GM19467 (cell line): ENCODE results near the gene ACSM3.
"Not testable (repeated sequence)": the region's sequence is repeated elsewhere in the genome, so short reads cannot be mapped to it uniquely, and the experiment has no call there.

Experiments used
- ATAC-seq: cut with Tn5 transposase; IDR thresholded peaks from one replicate; pipeline ENCODE4 v1.9.1; 2021; ENCODE audit warnings: mild to moderate bottlenecking, moderate library complexity; ENCODE audit not compliant: unreplicated experiment

Gene ACSM3

DNA sequence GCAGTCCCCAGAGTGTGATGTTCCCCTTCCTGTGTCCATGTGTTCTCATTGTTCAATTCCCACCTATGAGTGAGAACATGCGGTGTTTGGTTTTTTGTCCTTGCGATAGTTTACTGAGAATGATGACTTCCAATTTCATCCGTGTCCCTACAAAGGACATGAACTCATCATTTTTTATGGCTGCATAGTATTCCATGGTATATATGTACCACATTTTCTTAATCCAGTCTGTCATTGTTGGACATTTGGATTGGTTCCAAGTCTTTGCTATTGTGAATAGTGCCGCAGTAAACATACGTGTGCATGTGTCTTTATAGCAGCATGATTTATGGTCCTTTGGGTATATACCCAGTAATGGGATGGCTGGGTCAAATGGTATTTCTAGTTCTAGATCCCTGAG lies 8.0 kb upstream of the ACSM3 start:
- not testable (repeated sequence) for ATAC-seq

DNA sequence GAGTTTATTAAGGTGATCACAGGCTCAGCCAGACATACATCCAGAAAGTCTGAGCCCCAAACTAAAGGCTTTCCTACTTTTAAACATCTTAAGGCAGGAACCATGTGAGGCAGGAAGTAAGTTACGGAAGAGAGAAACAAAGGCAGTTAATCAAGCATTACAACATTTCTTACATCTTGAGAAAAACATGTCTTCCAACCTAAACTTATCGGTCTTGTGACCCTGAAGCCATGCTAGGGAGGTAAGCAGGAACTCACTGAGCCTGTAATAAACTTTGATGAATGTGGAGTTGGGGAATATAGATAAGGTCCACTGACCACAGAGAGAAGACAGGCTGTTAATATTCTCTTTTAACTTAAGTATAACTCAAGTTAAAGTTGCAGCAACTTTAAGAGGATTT lies 3.5 kb upstream of the ACSM3 start:
- ATAC-seq = no peak

DNA sequence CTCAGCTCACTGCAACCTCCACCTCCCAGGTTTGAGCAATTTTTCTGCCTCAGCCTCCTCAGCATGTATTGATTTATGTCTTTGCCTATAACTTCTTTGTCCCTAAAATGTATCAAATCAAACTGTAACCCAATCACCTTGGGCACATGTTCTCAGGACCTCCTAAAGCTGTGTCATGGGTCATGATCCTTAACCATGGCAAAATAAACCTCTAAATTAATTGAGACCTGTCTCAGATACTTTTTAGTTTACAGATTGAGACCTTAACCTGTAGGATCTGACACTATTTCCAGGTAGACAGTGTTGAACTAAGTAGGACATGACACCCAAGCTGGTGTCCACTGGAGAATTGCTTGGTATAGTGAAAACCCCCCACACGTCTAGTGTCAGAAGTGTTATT lies 2.6 kb upstream of the ACSM3 start:
- ATAC-seq = no peak

DNA sequence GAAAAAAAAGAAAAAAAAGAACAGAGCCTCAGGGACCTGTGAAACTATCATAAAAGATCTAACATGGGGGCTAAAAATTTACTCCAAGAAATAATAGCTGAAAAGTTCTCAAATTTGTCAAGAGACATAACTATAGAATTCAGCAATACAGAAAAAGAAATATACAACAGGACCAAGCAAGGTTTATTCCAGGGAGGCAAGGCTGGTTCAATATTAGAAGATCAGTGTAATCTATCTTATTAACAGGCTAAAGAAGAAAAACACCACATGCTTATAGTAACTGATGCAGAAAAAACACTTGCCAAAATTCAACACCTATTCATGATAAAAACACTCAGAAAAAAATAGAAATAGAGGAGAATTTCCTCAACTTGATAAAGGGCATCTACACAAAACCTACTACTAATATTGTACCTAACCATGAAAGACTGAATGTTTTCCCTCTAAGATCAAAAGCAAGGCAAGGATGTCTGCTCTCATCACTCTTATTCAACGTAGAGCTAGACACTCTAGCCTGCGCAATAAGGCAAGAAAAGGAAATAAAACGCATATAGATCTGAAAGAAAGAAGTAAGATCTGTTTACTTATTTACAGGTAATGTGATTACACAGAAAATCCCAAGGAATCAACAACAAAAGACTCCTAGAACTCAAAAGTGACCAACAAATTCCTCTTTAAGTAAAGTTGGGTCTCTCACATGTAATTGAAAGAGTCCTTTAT lies 1.2 kb upstream of the ACSM3 start:
- ATAC-seq = no peak

DNA sequence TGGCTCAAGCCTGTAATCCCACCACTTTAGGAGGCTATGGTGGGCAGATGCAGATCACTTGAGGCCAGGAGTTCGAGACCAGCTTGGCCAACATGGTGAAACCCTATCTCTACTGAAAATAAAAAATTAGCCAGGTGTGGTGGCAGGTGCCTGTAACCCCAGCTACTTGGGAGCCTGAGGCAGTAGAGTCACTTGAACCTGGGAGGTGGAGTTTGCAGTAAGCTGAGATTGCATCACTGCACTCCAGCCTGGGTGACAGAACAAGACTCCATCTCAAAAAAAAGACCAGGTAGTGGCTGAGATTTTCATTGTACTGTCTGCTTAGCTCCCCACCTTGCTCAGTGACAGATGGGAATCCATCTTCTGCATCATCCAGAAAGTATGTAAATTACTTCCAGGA lies 634 bp downstream of the ACSM3 start:
- not testable (repeated sequence) for ATAC-seq

DNA sequence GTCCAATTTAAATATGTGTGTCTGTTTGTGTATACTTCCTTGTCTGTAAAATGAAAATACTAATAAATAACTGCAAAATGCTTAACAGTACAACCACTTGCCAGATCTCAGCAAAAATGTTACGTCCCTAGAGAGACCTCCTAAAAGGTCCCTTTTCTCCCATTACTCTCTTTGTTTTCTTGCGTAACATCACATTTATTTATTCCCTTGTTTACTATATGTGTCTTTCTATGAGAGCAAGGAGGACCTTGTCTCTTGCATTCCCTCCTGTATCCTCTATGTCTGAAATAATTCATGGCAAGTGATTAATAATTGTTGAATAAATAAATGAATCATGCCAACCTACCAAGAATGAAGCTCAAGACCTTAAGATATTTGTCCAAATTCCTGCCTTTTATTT lies 1.9 kb downstream of the ACSM3 start:
- no peak for ATAC-seq

DNA sequence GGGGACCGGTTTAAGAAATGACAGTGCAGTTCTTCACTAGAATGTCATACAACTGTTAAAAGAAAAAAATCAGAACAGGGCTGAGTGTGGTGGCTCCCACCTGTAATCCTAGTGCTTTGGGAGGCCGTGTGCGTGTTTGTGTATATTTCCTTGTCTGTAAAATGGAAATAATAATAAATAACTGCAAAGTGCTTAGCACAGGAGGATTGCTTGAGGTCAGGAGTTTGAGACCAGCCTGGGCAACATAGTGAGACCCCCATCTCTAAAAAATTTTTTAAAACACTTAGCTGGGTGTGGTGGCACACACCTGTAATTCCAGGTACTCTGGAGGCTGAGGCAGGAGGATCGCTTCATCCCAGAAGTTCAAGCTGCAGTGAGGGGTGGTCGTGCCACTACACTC lies 2.5 kb downstream of the ACSM3 start:
- ATAC-seq = no peak

DNA sequence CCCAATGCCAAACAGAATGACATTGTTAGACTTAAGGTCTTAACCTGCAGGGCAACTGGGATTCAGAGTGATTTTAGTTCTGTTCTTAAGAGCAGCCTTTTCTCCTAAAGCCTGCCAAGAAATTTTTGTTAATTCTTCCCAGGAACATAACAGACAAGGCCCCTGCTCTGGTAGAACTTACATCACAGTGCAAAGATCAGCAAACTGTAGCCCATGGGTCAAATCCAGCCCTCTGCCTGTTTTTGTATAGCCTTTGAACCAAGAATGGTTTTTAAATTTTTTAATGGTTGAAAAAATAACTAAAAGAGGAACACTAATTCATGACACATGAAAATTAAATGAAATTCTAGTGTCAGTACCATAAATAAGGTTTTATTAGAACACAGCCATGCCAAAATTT lies 3.8 kb downstream of the ACSM3 start:
- no peak for ATAC-seq

DNA sequence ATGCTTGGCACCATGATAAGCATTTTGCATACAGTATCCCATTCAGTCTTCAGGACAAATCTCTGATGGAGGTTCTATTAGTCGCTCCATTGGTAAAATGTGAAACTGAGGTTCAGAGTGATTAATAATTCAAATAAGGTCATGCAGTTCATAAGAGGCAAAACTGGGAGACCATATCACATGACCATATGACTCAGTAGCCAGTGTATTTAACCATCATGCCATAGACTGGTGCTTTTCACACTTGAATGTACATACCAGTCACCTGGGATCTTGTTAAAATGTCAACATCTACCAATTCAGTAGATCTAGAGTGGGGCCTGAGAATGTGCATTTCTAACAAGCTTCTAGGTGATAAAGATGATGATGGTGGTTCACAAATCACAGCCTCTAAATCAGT lies 4.3 kb downstream of the ACSM3 start:
- no peak for ATAC-seq

DNA sequence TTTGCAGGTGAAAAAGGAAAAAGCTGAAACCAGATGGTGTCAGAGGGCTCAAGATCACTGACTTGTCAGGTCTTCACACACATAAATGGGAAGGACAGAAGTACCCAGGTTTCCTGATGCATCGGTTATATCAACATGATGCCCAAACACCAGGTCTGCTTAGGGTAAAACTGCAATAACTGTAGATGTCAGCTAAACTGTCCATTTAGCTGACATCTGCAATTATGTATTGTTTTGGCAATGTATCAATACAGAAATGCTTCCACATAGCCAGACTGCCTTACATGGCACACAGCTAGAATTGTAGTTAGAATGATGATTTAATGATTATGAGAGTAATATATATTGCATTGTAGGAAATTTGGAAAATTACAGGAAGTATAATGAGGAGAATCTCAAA lies 5.0 kb downstream of the ACSM3 start:
- ATAC-seq = no peak

DNA sequence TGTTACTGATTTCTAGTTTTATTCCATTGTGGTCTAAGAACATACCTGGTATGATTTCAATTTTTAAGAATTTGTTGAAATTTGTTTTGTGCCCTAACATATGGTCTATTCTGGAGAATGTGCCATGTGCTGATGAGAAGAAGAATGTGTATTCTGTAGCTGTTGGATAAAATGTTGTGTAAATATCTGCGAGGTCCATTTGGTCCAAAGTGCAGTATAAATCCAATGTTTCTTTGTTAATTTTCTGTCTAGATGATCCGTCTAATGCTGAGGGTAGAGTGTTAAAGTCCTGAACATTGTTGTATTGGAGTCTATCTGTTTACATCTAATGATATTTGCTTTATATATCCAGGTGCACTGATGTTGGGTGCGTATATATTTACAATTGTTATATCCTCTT lies 9.9 kb downstream of the ACSM3 start:
- ATAC-seq = no peak

DNA sequence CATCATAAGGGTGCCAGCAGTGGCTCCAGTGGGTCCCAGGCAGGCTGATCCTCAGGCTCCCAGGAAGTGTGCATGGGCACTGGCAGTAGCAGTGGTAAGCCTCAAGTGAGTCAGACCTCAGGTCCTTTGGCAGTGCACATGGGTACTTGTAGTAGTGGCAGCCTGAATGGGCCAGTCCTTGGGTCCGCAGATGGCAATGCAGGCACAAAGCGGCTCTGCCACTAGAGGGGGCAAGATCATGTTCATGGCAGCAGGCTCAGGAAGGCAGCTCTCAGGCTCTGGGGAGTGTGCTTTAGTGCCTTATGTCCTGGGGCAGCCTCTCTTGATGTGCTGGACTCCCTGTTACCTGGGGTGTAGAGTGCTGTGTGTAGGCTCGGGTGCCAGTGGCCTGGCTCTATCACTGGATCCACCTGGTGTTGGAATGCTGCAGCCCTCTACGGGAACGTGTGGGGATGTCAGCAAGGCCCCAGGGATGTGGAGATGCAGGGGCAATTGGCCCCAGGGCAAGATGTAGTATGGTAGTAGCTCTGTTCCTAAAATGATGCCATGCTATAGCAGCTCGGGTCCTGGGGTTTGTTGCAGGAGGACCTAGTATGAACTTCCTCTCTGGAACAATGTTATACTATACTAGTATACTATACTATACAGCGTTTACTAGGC lies 11.0 kb downstream of the ACSM3 start:
- ATAC-seq = no peak

DNA sequence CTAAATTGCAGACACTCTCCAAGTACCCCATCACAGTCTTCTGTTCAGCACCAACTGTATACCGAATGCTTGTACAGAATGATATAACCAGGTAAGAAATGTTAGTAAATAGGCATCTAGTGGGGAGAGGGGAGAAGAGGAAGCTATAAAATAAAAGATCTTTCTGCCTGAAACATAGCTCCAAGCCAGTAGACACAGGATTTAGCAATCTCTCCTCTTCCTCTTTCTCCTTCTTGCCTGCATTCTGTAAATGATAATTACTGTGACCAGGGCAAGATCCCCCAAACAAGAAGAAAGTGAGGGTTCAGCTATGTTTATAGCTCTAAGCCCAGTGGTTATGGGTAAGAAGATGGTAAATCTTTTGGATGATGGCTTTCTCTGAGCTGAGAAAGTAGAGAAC lies 17.9 kb downstream of the ACSM3 start:
- ATAC-seq = no peak

DNA sequence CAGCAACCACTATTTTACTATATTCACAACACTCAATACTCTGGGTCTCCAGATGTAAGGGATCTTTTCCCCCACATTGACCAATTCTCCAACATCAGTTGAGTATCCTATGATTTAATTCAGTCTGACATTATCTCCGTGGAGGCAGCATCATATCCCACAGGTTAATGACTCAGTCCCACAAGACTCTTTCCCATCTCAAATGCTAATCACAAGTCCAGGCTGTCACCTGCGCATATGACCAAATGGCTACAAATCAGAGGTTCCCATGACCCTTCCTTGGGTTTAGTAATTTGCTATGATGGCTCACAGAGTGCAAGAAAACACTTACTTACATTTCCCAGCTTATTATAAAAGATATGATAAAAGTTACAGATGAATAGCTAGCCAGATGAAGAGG lies 18.7 kb downstream of the ACSM3 start:
- ATAC-seq = no peak

DNA sequence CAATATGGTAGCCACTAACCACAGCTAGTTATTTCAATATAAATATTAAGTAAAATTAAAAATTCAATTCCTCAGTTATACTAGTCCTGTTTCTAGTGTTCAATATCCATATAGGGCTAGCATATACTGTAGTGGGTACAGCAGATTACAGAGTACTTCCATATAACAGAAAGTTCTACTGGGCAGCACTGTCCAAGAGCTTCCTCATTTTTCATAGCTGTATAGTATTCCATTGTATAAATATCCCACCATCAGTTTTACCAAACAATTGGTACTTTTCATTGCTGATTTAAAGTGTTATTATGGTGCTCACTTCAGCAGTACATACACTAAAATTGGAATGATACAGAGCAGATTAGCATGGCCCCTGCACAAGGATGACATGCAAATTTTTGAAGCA lies 20.4 kb downstream of the ACSM3 start:
- no peak for ATAC-seq

DNA sequence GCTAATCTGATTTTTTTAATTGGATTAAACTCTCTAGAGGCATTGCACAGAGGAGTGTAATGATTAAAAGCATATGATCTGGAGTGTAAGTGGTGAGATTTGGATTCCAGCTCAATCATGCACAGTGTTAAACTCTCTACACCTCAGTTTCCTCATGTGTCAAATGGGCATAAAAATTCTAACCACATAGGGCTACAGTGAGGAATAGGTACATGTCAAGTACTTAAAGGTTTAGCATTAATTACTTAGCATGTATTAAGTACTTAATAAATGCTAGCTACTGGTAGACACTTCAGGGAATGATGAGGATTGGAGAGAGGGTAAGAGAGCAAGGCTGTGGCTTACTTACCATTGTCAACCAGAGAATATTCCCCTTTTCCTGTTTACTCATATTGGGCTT lies 25.3 kb downstream of the ACSM3 start:
- no peak for ATAC-seq

DNA sequence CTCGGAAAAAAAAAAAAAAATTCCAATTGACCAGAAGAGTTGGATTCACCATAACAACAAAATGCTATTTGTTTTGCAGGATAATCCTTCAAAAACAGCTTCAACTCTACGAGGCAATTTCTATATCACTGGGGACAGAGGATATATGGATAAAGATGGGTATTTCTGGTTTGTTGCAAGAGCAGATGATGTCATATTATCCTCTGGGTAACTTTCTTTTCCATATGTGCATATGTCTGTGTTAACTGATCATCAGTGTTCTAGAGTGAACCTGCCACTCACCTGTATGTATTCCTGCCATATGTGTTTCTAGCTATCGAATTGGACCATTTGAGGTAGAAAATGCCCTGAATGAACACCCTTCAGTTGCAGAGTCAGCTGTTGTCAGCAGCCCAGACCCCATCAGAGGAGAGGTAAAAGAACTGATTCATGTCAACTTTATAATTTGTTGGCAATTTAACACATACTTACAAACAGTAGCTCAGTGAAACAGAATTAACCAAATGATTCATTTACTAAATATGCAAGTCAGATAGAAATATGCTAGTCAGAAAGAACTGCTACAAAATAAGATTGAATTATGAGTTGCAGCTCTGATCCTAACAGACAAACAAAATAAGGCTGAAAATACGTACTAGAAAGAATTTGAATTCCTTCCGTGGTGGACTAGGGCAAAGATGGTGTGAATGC lies 28.3 kb downstream of the ACSM3 start:
- ATAC-seq = no peak

DNA sequence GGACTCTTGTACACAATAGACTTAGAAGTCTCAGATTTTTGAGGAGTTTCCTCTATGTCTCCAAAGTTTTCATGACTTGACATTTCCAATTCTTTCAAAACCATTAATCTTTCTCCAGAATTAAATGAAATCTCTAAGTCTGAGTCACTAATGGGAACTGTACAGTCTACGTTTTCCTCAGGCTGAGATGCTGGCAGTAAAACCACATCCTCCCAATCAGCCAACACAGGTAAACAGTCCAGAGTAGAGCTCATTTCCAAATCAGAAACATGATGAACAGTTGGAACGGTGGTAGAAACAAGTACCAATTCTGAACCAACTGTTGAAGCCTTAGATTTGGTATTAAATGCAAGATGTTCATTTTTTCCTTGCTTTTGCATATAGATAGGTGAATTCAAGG lies 34.5 kb downstream of the ACSM3 start:
- no peak for ATAC-seq

DNA sequence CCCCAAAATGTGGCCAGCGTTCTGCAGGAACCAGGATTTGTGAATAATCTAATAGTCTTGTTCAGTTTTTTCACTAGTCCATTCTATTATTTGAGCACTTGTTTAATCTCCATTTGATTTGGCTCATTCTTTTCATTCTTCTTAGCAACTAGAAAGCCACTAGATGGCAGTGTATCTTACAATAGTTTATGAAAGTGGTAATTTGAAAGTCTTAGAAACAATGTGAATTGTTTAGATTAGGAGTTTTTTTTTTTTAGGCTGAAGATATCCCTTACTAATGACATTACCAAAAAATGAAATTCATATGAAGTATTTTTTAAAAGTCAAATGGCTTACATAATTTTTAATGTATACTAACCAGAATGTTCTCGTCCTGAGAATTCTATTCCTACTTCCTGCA lies 35.8 kb downstream of the ACSM3 start:
- ATAC-seq = no peak

DNA sequence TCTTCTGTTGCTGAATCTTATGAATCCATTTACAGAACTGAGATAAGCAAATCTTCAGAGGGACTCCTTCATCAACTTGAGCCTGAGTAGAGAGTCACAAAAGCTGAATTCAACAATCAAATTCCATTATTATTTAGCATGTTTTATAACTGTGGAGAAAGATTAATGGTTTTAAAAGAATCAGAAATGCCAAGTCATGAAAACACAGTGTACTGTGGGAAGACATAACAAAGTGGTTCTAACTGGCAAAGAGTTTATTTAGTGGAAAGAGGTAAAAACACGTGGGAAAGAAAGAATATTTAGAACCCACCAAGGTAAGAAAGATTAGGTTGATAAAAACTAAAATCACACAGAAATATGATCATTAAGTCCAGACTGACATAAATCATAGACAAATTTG lies 37.5 kb downstream of the ACSM3 start:
- ATAC-seq = no peak

DNA sequence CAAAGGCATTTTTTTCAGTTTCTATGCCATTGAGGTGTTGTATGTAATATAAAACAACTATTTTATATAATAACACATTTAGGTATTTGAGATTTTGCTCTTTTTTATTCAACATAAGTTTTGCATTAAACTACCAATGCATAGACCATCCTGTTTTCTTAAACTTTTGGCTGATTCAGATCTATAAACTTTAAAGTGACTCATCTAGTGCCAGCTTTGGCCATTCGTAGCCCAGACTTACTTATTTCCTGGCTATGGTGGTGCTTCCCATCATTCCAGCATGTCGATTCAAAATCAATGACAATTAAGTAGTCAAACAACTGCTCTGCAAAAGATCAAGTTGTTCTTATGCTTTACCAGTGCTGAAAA lies 39.4 kb downstream of the ACSM3 start:
- no peak for ATAC-seq

DNA sequence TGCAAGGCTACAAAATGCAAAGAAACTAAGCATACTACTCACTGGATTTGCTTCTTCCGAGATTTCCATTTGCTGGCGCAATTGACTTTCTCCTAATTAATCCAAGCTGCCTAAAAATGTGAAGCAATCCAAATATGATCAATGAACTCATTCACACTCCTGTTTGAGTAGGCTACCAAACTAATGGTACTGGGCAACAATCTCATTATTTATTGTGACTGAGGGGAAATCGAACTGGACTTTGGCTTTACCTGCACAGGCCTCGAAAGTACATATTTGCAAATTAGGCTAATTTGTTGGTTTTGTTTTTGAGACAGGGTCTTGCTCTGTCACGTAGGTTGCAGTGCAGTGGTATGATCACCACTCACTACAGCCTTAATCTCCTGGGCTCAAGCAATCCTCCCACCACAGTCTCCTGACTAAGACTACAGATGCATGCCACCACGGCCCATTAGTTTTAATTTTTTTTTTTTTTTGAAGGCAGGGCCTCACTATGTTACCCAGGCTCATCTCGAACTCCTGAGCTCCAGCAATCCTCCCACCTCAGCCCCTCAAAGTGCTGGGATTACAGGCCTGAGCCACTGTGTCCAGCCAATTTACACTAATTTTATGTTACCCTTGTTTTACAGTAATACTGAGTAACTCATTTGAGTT lies 39.9 kb downstream of the ACSM3 start:
- ATAC-seq = no peak
